GM21526 (cell line): ENCODE results near the gene RPRD2.
A peak's percentile ranks its signal among the peaks of the same experiment; 100 is the strongest.

Experiments
- ATAC-seq: cut with Tn5 transposase; IDR thresholded peaks from one replicate; pipeline ENCODE4 v1.9.1; 2021; ENCODE audit warnings: moderate library complexity; ENCODE audit not compliant: unreplicated experiment, low FRiP score

RPRD2 gene

DNA sequence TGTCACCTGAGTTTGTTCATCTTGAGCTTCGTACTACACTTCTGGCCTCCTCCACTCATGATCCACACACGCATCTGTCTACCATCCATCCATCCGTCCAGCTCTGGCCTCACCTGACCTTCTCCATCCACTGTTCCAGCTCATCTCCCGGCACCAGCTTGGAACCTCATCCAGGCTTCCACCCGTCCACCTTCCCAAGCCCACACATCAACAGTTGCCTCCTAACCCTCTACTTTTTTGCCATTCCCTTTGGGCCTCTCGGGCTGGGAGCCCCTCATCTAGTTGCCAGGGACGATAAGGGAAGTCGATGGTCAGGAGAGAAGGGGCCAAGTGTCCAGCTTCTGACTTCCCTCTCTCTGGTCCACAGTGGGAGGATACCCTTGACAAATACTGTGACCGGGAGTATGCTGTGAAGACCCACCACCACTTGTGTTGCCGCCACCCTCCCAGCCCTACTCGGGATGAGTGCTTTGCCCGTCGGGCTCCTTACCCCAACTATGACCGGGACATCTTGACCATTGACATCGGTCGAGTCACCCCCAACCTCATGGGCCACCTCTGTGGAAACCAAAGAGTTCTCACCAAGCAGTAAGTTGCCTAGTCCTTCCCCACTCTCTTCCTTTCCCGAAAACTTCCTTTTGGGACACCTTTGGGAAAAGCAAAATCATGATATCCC is 148.2 kb downstream of the RPRD2 start:
- ATAC-seq = no peak

DNA sequence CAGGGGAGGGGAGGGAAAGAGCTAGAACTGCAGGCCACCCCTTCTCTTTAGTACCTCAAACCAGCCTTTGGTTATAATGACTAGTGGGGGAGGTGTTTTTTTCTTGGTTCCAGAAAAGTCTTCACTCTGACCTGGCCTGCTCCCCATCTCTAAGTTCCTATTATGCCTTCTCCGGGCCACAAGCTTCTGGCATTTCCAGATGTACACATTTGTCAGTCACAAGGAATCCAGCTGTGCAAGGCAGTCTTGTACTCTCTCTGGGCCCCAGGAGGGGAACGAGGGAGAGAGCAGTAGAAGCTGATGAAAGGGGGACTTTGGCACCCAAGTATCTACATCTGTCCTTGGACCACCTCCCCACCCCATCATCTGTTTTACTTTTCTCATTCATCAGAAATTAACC is 148.9 kb downstream of the RPRD2 start:
- no peak for ATAC-seq

DNA sequence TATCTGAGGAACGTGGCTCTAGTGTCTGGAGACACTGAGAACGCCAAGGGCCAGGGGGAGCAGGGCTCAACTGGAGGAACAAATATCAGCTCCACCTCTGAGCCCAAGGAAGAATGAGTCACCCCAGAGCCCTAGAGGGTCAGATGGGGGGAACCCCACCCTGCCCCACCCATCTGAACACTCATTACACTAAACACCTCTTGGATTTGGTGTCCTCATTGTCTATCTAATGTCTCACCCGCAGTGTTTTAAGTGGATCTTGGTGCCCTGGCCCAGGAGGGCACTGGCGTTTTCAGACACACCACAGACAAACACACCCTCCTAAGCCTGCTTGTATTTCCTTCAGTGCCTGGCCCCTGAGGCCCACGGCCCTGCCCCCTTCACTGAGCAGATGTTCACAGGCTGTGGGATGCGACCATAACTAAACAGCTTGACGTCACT is 149.4 kb downstream of the RPRD2 start:
- ATAC-seq = no peak

DNA sequence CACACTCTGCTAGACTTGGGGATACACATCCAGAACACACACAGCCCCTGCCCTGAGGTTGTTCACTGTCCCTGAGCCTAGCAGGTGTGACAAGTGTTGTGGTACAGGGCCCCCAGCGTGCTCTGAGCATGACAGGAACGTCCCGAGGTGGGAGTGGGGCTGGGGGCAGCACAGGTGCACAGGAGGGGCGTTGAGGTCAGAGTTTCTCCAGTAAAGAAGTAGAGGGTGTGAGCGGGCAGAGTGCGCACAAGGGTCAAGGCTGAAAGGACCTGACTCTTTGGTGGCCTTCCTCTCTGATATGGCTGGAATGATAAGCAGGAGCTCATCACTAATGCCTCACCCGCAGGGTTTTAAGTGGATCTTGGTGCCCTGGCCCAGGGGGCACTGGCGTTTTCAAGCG is 150.3 kb downstream of the RPRD2 start:
- ATAC-seq = no peak

GRCh38 chr1:150514913-150515327 is 151.0 kb downstream of the RPRD2 start:
- ATAC-seq = no peak

DNA sequence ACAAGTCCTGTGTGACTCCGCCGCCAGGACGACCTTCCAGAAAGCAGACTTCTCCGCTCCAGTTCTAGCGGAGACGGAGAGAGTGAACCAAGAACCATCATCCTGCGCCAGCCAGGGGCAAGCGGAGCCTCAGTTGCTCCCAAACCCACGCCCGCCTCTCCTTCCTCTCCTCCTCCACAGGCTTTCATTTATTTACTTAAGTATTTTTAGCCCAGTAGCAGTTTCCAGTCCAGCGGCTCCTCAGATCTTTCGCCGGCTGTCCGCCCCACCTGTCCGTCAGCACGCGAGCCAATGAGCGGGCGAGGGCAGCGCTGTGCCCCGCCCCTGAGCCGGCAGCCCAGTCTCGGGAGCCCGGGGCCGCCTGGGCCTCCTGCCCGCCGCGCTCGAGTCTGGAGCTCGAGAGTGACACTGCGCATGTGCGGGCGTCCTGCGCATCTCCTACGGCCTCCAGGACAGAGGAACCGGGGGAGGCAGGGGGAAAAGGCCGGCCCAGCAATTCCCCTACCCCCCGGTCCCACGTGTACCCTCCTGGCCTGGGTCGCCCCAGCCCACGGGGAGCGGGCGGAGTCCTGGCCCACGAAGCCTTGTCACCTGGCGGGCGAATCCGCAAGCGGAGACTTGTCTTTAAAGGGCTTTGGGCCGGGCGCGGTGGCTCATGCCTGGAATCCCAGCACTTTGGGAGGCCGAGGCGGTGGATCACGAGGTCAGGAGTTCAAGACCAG is 151.5 kb downstream of the RPRD2 start, which contains the start of gene FALEC:
FALEC (plus strand) TSS at position 425 of the 722 bp plus-strand sequence.
- ATAC-seq = peak; percentile 92

- ATAC-seq = no peak
These were observed 152.2 kb downstream of the RPRD2 start for GRCh38 chr1:150516050-150516591.

GRCh38 chr1:150516616-150517015 is 152.7 kb downstream of the RPRD2 start:
- ATAC-seq = no peak

- ATAC-seq = no peak
These were observed 157.4 kb downstream of the RPRD2 start for GRCh38 chr1:150521196-150521968.

GRCh38 chr1:150525348-150525747 is 161.4 kb downstream of the RPRD2 start:
- no peak for ATAC-seq
